HL-60 (cell line): Measurements from ENCODE around the gene METTL15.

ENCODE experiments used
- GABPA ChIP-seq: IDR thresholded peaks from 2 replicates; pipeline ENCODE4 v1.6.1; 2012; ENCODE audit warnings: low read depth
- POLR2AphosphoS5 ChIP-seq: IDR thresholded peaks from 2 replicates; pipeline ENCODE4 v1.6.1; 2012; ENCODE audit warnings: low read depth
- REST ChIP-seq: IDR thresholded peaks from 2 replicates; pipeline ENCODE4 v1.6.1; 2012; ENCODE audit warnings: low read depth; ENCODE audit not compliant: insufficient replicate concordance
- SPI1 ChIP-seq: IDR thresholded peaks from 2 replicates; pipeline ENCODE4 v1.6.1; 2012; ENCODE audit warnings: low read depth, mild to moderate bottlenecking, borderline replicate concordance
- TF ChIP-seq, protein P1 (sequence below): IDR thresholded peaks from one replicate; pipeline ENCODE4 v1.5.1; 2011; ENCODE audit warnings: low read length, control low read depth, inconsistent platforms; ENCODE audit not compliant: insufficient read depth

DNA sequence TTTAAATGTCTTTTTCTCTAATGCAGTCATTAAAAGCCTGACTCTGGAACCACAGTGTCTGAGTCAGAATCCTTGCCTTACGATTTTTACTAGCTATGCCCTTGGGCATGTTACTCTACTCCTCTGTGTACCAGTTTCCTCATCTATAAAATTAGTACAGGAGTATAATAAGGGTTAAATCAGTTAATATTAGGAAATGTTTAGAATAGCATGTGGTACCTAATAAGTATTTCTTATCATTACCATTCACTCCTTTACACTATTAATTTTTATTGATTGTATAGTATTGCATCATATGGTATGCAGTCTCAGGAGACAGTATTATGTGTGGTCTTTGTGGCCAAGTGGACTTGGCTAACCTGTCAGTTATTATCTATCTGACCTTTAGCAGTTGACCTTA, 68.2 kb downstream of the METTL15 start:
- TF ChIP-seq POLR2AphosphoS5 (no peak), REST (no peak), SPI1 (no peak), GABPA (no peak)
- TF ChIP-seq, protein P1, sequence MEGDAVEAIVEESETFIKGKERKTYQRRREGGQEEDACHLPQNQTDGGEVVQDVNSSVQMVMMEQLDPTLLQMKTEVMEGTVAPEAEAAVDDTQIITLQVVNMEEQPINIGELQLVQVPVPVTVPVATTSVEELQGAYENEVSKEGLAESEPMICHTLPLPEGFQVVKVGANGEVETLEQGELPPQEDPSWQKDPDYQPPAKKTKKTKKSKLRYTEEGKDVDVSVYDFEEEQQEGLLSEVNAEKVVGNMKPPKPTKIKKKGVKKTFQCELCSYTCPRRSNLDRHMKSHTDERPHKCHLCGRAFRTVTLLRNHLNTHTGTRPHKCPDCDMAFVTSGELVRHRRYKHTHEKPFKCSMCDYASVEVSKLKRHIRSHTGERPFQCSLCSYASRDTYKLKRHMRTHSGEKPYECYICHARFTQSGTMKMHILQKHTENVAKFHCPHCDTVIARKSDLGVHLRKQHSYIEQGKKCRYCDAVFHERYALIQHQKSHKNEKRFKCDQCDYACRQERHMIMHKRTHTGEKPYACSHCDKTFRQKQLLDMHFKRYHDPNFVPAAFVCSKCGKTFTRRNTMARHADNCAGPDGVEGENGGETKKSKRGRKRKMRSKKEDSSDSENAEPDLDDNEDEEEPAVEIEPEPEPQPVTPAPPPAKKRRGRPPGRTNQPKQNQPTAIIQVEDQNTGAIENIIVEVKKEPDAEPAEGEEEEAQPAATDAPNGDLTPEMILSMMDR, result no peak
